ENCODE data around the gene CDC42EP4.

CDC42EP4 gene

DNA sequence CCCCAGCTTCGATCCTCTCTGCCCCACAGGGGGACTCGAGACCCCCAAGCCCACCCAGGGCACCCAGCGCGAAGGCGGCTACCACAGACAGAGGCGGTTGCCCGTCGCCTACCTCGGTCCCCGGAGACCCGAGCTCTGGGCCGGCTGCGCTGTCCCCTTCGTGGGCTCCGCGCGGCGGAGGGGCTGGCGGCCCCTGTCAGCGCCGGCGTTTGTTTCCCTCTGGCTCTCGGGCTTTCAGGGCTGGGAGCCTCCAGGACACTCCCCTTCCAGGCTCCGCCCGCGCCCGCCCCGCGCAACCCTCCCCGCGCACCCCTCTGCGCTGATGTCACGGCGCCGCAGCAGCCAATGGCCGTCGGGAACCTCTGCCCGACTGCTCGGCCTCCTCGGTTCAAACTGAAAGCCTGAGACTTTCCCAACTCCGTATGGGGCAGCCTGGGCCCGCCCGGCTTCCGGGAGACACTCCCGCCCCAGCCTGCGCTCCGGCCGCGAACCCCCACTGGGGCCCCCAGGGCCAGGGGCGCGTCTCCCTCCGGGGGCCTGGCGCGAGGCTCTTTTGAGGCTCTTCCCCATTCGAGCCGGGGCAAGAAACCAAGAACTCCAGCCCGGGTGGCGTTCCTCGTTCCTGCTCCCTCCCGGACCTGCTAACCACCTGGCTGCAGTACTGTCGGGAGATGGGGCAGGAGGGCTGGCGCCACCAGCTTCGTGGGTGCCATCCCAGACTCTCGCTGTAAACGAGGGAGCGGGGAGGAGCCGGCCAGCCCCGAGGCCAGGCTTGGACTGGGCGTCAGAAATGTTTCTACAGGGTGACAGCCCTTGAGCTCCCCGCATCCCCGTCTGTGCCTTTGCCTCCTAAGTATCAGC, at the start of gene CDC42EP4:
CDC42EP4 (minus strand) TSS at position 221 of the 861 bp plus-strand sequence. CDS start 25,501 bp downstream, outside the sequence.
- TF ChIP-seq TSHZ2 (CRISPR knock-in tag; IDR thresholded peaks at IDR 0.05) (no peak), CSDC2 (CRISPR knock-in tag; IDR thresholded peaks at IDR 0.05) (peak; percentile 91), ZFP3 (CRISPR knock-in tag; IDR thresholded peaks at IDR 0.05) (peak; percentile 77)
- TF ChIP-seq, protein P1, sequence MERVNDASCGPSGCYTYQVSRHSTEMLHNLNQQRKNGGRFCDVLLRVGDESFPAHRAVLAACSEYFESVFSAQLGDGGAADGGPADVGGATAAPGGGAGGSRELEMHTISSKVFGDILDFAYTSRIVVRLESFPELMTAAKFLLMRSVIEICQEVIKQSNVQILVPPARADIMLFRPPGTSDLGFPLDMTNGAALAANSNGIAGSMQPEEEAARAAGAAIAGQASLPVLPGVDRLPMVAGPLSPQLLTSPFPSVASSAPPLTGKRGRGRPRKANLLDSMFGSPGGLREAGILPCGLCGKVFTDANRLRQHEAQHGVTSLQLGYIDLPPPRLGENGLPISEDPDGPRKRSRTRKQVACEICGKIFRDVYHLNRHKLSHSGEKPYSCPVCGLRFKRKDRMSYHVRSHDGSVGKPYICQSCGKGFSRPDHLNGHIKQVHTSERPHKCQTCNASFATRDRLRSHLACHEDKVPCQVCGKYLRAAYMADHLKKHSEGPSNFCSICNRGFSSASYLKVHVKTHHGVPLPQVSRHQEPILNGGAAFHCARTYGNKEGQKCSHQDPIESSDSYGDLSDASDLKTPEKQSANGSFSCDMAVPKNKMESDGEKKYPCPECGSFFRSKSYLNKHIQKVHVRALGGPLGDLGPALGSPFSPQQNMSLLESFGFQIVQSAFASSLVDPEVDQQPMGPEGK (CRISPR knock-in tag; IDR thresholded peaks at IDR 0.05; ENCODE audit: borderline replicate concordance) = peak; percentile 83; the same call in 1 of the 2 replicates
- ATAC-seq = peak; percentile 88

DNA sequence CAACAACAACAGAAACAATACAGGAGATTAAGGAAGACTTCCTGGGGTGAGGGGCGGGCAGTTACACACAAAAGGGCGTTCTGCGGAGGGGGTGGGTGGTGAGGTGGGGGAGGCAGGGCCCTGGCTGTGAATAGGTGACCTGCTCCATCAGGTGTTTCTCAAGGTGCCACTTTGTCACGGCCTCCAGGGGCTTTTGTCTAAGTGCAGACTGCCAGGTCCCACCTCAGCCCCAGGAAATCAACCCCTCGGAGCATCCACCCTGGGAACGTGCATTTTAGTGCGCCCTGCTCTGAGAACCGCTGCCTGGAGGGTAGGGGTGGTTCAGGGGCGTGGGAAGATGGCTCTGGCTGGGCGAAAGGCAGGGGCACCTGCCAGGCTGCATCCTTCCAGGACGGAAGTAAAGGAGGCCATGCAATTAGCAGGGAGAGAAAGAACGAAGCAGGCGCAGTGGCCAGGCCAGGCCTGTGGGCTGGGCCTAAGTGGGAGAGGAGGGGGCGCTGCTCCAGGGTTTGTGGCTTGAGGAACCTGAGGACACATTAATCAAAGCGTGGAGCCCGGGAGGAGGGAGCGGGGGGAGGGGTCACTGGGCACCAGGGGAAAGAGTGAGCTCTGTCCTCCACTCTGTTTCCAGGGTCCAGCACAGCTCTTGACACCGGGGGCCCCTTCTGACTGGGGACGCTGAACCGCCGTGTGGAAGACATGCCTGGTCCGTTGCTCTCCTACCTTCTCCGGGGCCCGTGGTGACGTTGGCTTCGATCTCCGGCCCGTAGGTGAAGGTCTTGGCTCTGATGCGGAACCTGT, 49.4 kb upstream of the CDC42EP4 start:
- no peak for TF ChIP-seq ZFP30 (CRISPR knock-in tag; IDR thresholded peaks at IDR 0.05)

GRCh38 chr17:73359987-73360410, 48.2 kb upstream of the CDC42EP4 start:
- peak; percentile 17; the same call in 1 of the 3 replicates for ATAC-seq
- no peak for TF ChIP-seq OSR1 (CRISPR knock-in tag; IDR thresholded peaks at IDR 0.05)
- TF ChIP-seq ZNF70 (CRISPR knock-in tag; IDR thresholded peaks at IDR 0.05) = no peak
- no peak for TF ChIP-seq PPARA (CRISPR knock-in tag; IDR thresholded peaks at IDR 0.05; ENCODE audit: borderline replicate concordance)
- TF ChIP-seq ZFP30 (CRISPR knock-in tag; IDR thresholded peaks at IDR 0.05) = no peak
- TF ChIP-seq ZFP3 (CRISPR knock-in tag; IDR thresholded peaks at IDR 0.05) = no peak
- TF ChIP-seq GLIS3 (CRISPR knock-in tag; IDR thresholded peaks at IDR 0.05) = no peak
- TF ChIP-seq POU6F1 (CRISPR knock-in tag; IDR thresholded peaks at IDR 0.05; ENCODE audit: borderline replicate concordance, low read depth) = no peak
- TF ChIP-seq TSHZ2 (CRISPR knock-in tag; IDR thresholded peaks at IDR 0.05) = no peak
- TF ChIP-seq, protein P1 (CRISPR knock-in tag; IDR thresholded peaks at IDR 0.05; ENCODE audit: borderline replicate concordance) = no peak
- TF ChIP-seq RARB (CRISPR knock-in tag; IDR thresholded peaks at IDR 0.05) = no peak
- no peak for TF ChIP-seq CSDC2 (CRISPR knock-in tag; IDR thresholded peaks at IDR 0.05)
- TF ChIP-seq ZC3H10 (CRISPR knock-in tag; IDR thresholded peaks at IDR 0.05) = no peak
- TF ChIP-seq ESRRG (CRISPR knock-in tag; IDR thresholded peaks at IDR 0.05) = no peak
- no peak for TF ChIP-seq TCF4 (CRISPR knock-in tag; IDR thresholded peaks at IDR 0.05; ENCODE audit: borderline replicate concordance)
- TF ChIP-seq ARNTL (CRISPR knock-in tag; IDR thresholded peaks at IDR 0.05; ENCODE audit: borderline replicate concordance, low read depth) = no peak
- TF ChIP-seq, protein P2, sequence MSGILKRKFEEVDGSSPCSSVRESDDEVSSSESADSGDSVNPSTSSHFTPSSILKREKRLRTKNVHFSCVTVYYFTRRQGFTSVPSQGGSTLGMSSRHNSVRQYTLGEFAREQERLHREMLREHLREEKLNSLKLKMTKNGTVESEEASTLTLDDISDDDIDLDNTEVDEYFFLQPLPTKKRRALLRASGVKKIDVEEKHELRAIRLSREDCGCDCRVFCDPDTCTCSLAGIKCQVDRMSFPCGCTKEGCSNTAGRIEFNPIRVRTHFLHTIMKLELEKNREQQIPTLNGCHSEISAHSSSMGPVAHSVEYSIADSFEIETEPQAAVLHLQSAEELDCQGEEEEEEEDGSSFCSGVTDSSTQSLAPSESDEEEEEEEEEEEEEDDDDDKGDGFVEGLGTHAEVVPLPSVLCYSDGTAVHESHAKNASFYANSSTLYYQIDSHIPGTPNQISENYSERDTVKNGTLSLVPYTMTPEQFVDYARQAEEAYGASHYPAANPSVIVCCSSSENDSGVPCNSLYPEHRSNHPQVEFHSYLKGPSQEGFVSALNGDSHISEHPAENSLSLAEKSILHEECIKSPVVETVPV (CRISPR knock-in tag; IDR thresholded peaks at IDR 0.05) = no peak
- TF ChIP-seq BACH2 (CRISPR knock-in tag; IDR thresholded peaks at IDR 0.05; ENCODE audit: borderline replicate concordance) = no peak
- TF ChIP-seq TOX (CRISPR knock-in tag; IDR thresholded peaks at IDR 0.05; ENCODE audit: borderline replicate concordance) = no peak

More for the DNA sequence above, 49.4 kb upstream of the CDC42EP4 start:
- ATAC-seq = no peak

All from SK-N-SH treated with all-trans-retinoic acid at 6 μM for 48 hours (cell line).